CD1c-positive myeloid dendritic cell (primary cell): Measurements from ENCODE around the gene OSBPL2.
A peak's percentile ranks its signal among the peaks of the same experiment; 100 is the strongest.

Source experiments
- DNase-seq: peaks from one replicate; pipeline ENCODE4 v3.0.0-alpha.2; 2016; ENCODE audit errors: extremely low spot score

OSBPL2 gene

GRCh38 chr20:62326959-62327725 is 88.8 kb downstream of the OSBPL2 start:
- DNase-seq, result no peak

DNA sequence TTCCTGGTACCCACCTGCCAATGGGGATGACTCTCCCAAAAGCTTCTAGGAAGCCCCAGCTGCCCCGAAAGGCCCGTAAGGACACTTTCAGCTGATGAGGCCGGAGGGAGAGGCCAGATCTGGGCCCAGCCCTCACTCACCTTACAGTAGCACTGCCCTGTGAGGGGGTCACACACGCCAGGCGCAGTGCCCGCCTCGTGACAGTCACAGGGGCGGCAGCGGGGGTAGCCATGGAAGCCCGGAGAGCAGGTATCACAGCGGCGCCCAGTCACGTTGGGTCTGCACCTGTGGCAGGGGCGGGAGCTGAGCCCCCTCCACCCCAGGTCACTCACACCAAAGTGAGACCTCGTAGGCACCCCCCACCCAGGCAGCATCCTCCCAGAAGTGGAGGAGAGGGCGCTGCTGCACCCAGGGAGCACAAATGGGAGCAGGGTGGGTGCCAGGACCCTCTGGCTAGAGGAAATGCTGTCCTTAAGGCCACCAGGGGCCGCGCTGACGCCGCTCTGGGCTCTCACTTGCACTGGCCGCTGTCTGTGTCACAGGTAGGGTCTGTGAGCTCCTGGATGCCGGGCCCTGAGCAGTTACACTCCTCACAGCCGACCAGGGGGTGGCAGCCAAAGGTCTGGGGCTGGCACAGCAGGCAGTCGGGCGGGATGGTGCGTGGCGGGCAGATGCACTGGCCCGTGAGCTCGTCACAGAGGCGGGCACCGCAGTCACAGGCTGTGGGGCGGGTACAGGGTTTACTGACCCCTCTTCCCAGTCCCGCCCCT is 89.6 kb downstream of the OSBPL2 start:
- no peak for DNase-seq

DNA sequence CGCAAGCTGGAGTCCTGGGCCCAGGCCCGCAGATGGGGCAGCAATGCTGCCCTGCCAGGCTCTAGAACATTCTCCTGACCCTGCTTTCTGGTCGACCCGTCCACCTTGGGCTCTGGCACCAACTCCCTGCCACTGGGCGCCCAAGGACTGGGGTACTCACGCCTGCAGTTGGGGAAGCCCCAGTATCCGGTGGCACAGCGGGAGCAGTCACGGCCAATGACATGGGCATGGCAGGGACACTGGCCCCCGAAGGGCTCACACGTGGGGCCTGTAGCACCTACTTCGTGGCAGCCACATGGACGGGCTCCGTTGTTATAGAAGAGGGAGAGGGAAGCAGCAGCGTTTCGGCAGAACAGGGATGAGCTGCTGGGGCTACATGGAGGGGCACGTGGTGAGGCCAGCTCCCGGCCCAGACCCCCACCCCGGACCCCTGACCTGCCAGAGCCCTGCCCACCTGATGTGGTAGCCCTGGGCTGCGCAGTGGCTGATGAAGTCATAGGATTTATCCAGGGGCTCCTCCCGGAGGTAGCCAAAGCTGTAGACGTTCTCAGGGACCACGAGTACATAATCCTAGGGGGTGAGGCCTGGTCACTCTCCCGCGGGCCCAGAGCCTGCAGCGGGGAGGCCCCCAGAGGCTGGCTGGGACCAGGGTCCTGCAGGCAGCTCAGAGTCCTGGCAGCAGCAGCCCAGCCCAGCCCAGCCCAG is 90.5 kb downstream of the OSBPL2 start:
- no peak for DNase-seq

GRCh38 chr20:62329389-62330377 is 91.4 kb downstream of the OSBPL2 start:
- no peak for DNase-seq

GRCh38 chr20:62330576-62331317 is 92.4 kb downstream of the OSBPL2 start:
- DNase-seq, result no peak

GRCh38 chr20:62331347-62331746 is 93.0 kb downstream of the OSBPL2 start:
- no peak for DNase-seq

DNA sequence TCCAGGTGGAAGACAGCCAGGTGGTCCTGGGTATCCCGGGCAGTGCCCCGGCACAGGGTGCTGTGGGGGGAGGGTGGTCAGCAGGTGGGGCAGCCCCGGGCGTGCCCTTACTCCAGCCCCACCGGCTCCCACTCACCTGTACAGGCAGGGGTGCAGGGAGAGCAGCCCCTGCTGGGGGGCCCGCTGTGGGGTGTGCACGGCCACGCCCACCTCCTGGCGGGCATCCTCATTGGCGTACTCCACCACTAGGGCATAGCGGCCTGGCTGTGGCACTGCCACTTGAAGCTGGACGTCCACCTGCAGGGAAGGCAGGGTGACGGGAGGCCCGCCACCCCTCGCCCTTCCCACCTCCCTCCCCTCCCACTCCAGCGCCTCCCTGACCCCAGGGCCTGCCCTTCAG is 94.1 kb downstream of the OSBPL2 start:
- DNase-seq, result no peak

- no peak for DNase-seq
These were observed 94.9 kb downstream of the OSBPL2 start for GRCh38 chr20:62332989-62333819.

DNA sequence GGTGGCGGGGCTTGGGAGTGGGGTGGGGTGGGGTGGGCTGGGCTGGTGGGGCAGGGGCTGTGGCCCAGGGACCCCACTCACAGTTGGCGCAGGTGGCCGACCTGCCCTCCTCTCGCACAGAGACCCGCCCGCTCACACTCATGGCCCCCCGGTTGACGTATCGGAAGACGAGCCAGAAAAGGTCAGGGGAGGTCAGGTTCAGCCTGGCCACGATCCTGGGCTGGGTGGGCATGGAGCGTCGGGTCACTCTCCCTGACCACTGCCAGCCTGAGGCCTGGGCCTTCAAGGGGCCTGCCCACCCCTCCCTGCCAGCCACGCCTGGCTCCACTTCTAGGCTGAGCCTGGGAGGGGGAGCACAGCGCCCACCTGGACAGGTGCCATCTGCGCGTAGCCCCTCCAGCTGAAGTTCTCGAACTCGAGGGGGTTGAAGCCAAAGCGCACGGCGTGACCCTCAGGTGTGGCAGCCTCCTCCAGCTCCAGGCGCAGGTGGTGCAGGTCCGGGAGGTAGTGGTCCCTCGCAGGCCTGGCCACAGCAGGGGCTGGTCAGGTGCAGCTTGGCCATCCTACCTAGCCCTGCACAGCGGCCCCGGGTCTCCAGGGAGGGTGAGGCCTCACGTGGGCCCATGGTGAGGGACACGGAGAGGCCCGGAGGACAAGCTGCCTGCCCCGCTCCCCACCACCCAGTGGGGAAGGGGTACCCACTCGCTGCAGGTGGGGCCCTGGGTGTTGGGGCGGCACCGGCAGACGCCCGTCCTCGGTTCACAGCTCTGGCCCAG is 95.7 kb downstream of the OSBPL2 start:
- no peak for DNase-seq

DNA sequence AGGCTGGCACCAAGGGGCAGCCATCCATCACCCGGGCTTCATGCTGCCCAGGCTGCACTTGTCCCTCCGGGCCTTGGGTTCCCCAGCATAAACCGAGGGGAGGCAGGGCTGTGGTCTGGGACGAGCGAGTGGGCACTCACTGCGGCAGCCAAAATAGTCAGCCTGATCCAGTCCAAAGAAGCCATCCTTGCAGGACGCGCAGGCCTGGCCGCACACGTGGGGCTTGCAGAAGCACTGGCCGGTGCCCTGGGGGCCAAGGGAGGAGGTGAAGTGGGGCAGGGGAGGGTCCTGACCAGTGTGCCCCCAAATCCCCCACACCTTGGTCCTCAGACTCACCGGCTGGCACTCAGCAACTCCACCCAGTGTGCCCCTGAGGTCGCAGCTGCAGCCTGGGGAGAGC is 96.6 kb downstream of the OSBPL2 start:
- DNase-seq, result no peak

GRCh38 chr20:62335532-62335931 is 97.2 kb downstream of the OSBPL2 start:
- DNase-seq, result no peak

GRCh38 chr20:62336329-62336728 is 98.0 kb downstream of the OSBPL2 start:
- no peak for DNase-seq

DNA sequence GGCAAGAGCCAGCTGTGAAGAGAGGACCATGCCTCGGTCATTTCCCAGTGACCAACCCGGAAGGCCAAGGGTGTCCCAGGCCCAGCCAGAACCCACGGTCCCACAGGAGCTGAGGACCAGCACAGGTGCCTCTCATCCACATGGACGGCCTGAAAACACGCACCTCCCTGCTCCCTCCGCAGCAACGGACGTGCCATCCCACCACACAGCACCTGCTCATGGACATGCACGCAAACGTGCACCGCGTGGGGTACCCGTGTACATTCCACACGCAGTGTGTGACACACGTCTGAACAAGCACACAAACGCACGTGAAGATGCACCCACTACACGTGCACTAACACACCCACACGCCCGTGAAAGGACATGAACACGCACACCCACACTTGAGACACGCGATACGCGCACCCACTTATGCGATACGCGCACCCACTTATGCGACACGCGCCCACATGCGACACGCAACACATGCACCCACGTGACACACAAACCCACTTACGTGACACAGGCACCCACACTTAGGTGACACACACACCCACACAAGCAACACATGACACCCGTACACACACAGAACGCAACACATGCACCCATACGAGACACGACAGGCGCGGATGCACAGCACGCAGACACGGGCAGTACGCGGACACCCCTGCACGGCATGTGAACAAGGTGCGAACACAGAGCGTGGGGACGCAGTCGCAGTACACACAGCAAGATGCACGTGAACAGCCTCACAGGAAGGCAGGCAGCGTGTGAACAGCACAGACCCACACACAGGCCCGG is 98.6 kb downstream of the OSBPL2 start:
- no peak for DNase-seq

GRCh38 chr20:62337558-62338293 is 99.4 kb downstream of the OSBPL2 start:
- peak; percentile 17 for DNase-seq

GRCh38 chr20:62338294-62338620 is 99.9 kb downstream of the OSBPL2 start:
- no peak for DNase-seq

- peak; percentile 47 for DNase-seq
These were observed 101.3 kb downstream of the OSBPL2 start for GRCh38 chr20:62339647-62340062.

GRCh38 chr20:62342910-62343309 is 104.6 kb downstream of the OSBPL2 start:
- no peak for DNase-seq

DNA sequence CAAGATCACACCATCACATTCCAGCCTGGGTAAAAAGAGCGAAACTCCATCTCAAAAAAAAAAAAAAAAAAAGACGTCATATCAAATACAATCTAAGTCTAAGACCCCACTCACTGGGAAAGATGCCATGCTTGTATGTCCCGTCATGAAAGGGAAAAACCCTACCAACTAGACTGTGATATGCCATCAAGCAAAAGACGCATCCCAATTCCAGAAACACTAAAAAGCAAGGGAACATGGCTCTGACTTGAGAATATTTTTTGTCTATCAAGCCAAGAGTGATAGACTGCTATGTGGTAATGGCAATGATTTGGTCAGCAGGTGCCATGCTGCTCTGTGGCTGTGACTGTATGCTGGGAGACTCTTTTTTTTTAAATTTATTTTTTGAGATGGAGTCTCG is 105.8 kb downstream of the OSBPL2 start:
- DNase-seq, result no peak
